PFSK-1 (cell line): Measurements from ENCODE around the gene IRF1.

Source experiments
- FOXP2 ChIP-seq: optimal IDR thresholded peaks from 2 replicates; pipeline ENCODE3; 2011; ENCODE audit warnings: borderline replicate concordance, control low read depth, inconsistent platforms; ENCODE audit not compliant: insufficient read depth; ENCODE audit errors: extremely low read length, extremely low read depth
- POLR2AphosphoS5 ChIP-seq: IDR thresholded peaks from 2 replicates; pipeline ENCODE4 v1.6.1; 2012; ENCODE audit warnings: low read depth, mild to moderate bottlenecking, control low read depth, low read length, moderate library complexity
- REST ChIP-seq, 2 experiments: IDR thresholded peaks; 2 replicates each; pipeline versions ENCODE4 v1.6.1 to v1.8.0; 2011 to 2012; ENCODE audit warnings: low read depth in 2 of 2, low read length in 2 of 2, control low read depth in 1 of 2, inconsistent platforms in 1 of 2, mild to moderate bottlenecking in 1 of 2, moderate library complexity in 1 of 2; ENCODE audit not compliant: insufficient read depth in 1 of 2
- SIN3A ChIP-seq: IDR thresholded peaks from 2 replicates; pipeline ENCODE4 v1.6.1; 2012; ENCODE audit warnings: mild to moderate bottlenecking, low read length, moderate library complexity, borderline replicate concordance; ENCODE audit not compliant: insufficient read depth
- TAF1 ChIP-seq: IDR thresholded peaks from 2 replicates; pipeline ENCODE4 v1.6.1; 2012; ENCODE audit warnings: low read length, control low read depth, borderline replicate concordance; ENCODE audit not compliant: insufficient read depth

Gene IRF1

GRCh38 chr5:132525299-132525724, 34.7 kb upstream of the IRF1 start:
- no peak for TF ChIP-seq POLR2AphosphoS5
- no peak for TF ChIP-seq TAF1
- no peak for TF ChIP-seq SIN3A
- no peak for TF ChIP-seq FOXP2
- TF ChIP-seq REST (IDR thresholded peaks at IDR 0.05; ENCODE audit: insufficient read depth in 1 of 2, low read depth in 2 of 2, low read length in 2 of 2), result no peak

DNA sequence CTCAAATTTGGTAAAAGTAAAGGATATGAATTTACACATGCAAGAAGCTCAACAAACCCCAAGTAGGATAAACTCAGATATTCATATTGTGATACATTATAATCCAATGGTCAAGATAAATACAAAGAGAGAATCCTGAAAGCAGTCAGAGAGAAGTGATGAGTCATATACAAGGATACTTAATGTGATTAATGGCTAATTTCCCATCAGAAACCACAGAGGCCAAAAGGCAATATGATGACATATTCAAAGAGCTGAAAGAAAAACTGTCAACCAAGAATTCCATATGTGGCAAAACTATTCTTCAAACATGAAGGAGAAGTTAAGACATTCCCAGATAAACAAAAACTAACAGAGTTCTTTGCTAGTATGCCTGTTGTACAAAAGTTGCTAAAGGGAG, 19.5 kb upstream of the IRF1 start:
- TF ChIP-seq REST (IDR thresholded peaks at IDR 0.05; ENCODE audit: insufficient read depth in 1 of 2, low read depth in 2 of 2, low read length in 2 of 2), result no peak
- TF ChIP-seq FOXP2, result no peak
- no peak for TF ChIP-seq POLR2AphosphoS5
- no peak for TF ChIP-seq SIN3A
- TF ChIP-seq TAF1, result no peak

DNA sequence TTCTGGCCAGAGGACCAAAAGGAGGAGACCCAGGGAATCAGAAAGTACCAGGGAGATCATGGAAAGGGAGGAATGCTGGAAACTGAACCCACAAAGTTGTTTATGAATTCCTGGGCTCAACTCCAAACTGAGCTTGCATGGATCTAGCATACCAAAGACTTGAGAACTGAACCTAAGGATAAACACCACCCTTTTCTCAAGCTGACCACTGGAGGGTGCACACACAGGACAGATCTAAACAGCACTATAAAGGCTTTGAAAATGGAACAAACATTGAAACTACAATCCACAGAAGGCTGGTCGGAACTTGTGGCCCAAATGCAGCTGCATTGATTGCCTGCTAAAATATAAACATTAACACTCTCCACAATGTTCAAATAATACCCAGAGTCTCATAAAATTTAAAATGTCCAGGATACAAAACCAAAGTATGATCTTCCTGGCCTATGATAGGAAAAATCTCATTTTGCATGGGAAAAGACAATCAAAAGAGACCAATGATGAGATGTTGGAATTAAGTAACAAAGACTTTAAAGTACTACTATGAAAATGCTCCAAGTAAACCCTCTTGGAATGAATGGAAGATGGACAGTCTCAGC, 15.6 kb upstream of the IRF1 start:
- no peak for TF ChIP-seq REST (IDR thresholded peaks at IDR 0.05; ENCODE audit: insufficient read depth in 1 of 2, low read depth in 2 of 2, low read length in 2 of 2)

GRCh38 chr5:132505641-132506040, 15.1 kb upstream of the IRF1 start:
- TF ChIP-seq FOXP2 (no peak), SIN3A (no peak), TAF1 (no peak), REST (IDR thresholded peaks at IDR 0.05; ENCODE audit: insufficient read depth in 1 of 2, low read depth in 2 of 2, low read length in 2 of 2) (no peak), POLR2AphosphoS5 (no peak)

GRCh38 chr5:132504746-132505145, 14.2 kb upstream of the IRF1 start:
- TF ChIP-seq TAF1 (no peak), SIN3A (no peak), FOXP2 (no peak), POLR2AphosphoS5 (no peak), REST (IDR thresholded peaks at IDR 0.05; ENCODE audit: insufficient read depth in 1 of 2, low read depth in 2 of 2, low read length in 2 of 2) (no peak)
